Mammary epithelial cell (primary cell): ENCODE data around the gene ARHGAP29.

ENCODE experiments used
- EZH2 ChIP-seq: IDR thresholded peaks from 2 replicates; pipeline ENCODE4 v1.6.1; 2012; ENCODE audit warnings: low read length, inconsistent platforms, borderline replicate concordance
- TF ChIP-seq, protein P1 (sequence below), 2 donors: IDR thresholded peaks in 1 of 2; conservative IDR thresholded peaks in 1 of 2; 2 replicates each; pipeline ENCODE4 v1.5.1; 2011 to 2012; ENCODE audit warnings: inconsistent platforms in 2 of 2, low read length in 2 of 2, mild to moderate bottlenecking in 2 of 2, control low read depth in 1 of 2, low read depth in 1 of 2; ENCODE audit not compliant: insufficient read depth in 1 of 2; ENCODE audit errors: extremely low read depth in 1 of 2

DNA sequence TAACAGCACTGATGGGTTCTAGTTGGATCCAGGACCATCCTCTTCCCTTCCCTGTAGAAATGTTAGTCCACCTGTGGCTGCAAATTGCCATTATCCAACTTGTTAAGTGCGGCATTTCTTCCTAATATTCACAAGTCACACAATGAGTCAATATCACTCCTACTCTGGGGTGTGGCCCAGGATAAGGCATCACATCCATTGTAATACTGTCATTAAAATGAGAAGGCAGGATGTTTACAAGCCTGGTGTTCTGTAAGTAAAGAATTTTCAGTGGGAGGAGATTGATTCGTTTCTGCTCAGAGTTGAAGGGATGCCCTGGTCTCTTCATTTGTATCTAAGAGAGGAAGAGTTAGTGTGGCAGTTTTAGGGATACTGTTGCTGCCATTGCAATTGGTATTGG is 18.1 kb upstream of the ARHGAP29 start:
- TF ChIP-seq, protein P1, sequence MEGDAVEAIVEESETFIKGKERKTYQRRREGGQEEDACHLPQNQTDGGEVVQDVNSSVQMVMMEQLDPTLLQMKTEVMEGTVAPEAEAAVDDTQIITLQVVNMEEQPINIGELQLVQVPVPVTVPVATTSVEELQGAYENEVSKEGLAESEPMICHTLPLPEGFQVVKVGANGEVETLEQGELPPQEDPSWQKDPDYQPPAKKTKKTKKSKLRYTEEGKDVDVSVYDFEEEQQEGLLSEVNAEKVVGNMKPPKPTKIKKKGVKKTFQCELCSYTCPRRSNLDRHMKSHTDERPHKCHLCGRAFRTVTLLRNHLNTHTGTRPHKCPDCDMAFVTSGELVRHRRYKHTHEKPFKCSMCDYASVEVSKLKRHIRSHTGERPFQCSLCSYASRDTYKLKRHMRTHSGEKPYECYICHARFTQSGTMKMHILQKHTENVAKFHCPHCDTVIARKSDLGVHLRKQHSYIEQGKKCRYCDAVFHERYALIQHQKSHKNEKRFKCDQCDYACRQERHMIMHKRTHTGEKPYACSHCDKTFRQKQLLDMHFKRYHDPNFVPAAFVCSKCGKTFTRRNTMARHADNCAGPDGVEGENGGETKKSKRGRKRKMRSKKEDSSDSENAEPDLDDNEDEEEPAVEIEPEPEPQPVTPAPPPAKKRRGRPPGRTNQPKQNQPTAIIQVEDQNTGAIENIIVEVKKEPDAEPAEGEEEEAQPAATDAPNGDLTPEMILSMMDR (conservative IDR thresholded peaks at IDR 0.05 in 1 of 2, IDR thresholded peaks at IDR 0.05 in 1 of 2; ENCODE audit: extremely low read depth in 1 of 2, insufficient read depth in 1 of 2, low read depth in 1 of 2, low read length in 2 of 2) = no peak
- no peak for TF ChIP-seq EZH2
